ENCODE measurements around the gene LHFPL2.

LHFPL2 gene

GRCh38 chr5:78509884-78510769 lies 138.4 kb downstream of the LHFPL2 start:
- DNase-seq (peak in 2 of 3 experiments; percentile 3 to 10), ATAC-seq (replicated peaks) (peak; percentile 71)
- peak overlapping the region in 1 of 2 donors; percentile 71 for H3K27ac Mint-ChIP-seq
- H3K4me3 Mint-ChIP-seq, result peak overlapping the region; percentile 81 to 82
- H3K4me1 Mint-ChIP-seq (ENCODE audit: low read depth in 2 of 2), result peaks cover 9 to 10% of the 10 kb centered on the region in 2 donors
- H3K27me3 Mint-ChIP-seq, result peaks cover 67 to 85% of the 10 kb centered on the region in 2 donors
- no peaks in the 10 kb centered on the region for H3K9me3 Mint-ChIP-seq
- H3K36me3 Mint-ChIP-seq (ENCODE audit: insufficient read depth), result no peaks in the 10 kb centered on the region

GRCh38 chr5:78509145-78509865 lies 139.3 kb downstream of the LHFPL2 start:
- Mint-ChIP-seq H3K27ac (peak overlapping the region; percentile 33 to 71), H3K4me3 (peak overlapping the region; percentile 81 to 82)

GRCh38 chr5:78508186-78508765 lies 140.3 kb downstream of the LHFPL2 start:
- Mint-ChIP-seq H3K9me3 (no peaks in the 10 kb centered on the region), H3K36me3 (ENCODE audit: insufficient read depth) (no peaks in the 10 kb centered on the region), H3K27me3 (peaks cover 69 to 85% of the 10 kb centered on the region in 2 donors), H3K27ac (no peak overlapping the region), H3K4me3 (no peak overlapping the region), H3K4me1 (ENCODE audit: low read depth in 2 of 2) (peaks cover 9 to 10% of the 10 kb centered on the region in 2 donors)
- no peak for DNase-seq
- no peak for ATAC-seq (replicated peaks)

More at GRCh38 chr5:78509145-78509865, 139.3 kb downstream of the LHFPL2 start:
- DNase-seq (no peak), ATAC-seq (replicated peaks) (peak; percentile 34)
- no peaks in the 10 kb centered on the region for H3K36me3 Mint-ChIP-seq (ENCODE audit: insufficient read depth)
- H3K9me3 Mint-ChIP-seq, result no peaks in the 10 kb centered on the region
- peaks cover 9 to 10% of the 10 kb centered on the region in 2 donors for H3K4me1 Mint-ChIP-seq (ENCODE audit: low read depth in 2 of 2)
- peaks cover 67 to 85% of the 10 kb centered on the region in 2 donors for H3K27me3 Mint-ChIP-seq

GRCh38 chr5:78507531-78507930 lies 141.0 kb downstream of the LHFPL2 start:
- Mint-ChIP-seq H3K4me1 (ENCODE audit: low read depth in 2 of 2) (peaks cover 9 to 10% of the 10 kb centered on the region in 2 donors), H3K27me3 (peaks cover 75 to 88% of the 10 kb centered on the region in 2 donors), H3K4me3 (no peak overlapping the region), H3K9me3 (no peaks in the 10 kb centered on the region), H3K36me3 (ENCODE audit: insufficient read depth) (no peaks in the 10 kb centered on the region), H3K27ac (no peak overlapping the region)
- ATAC-seq (replicated peaks), result no peak
- no peak for DNase-seq

GRCh38 chr5:78506261-78507024 lies 142.1 kb downstream of the LHFPL2 start:
- Mint-ChIP-seq H3K36me3 (ENCODE audit: insufficient read depth) (no peaks in the 10 kb centered on the region), H3K27me3 (peaks cover 84 to 92% of the 10 kb centered on the region in 2 donors), H3K4me1 (ENCODE audit: low read depth in 2 of 2) (peaks cover 9 to 10% of the 10 kb centered on the region in 2 donors), H3K4me3 (no peak overlapping the region), H3K9me3 (no peaks in the 10 kb centered on the region), H3K27ac (no peak overlapping the region)
- no peak for DNase-seq
- no peak for ATAC-seq (replicated peaks)

GRCh38 chr5:78505860-78506259 lies 142.7 kb downstream of the LHFPL2 start:
- peaks cover 9 to 10% of the 10 kb centered on the region in 2 donors for H3K4me1 Mint-ChIP-seq (ENCODE audit: low read depth in 2 of 2)
- H3K36me3 Mint-ChIP-seq (ENCODE audit: insufficient read depth), result no peaks in the 10 kb centered on the region
- peaks cover 84 to 92% of the 10 kb centered on the region in 2 donors for H3K27me3 Mint-ChIP-seq
- no peak for ATAC-seq (replicated peaks)
- H3K4me3 Mint-ChIP-seq, result no peak overlapping the region
- no peaks in the 10 kb centered on the region for H3K9me3 Mint-ChIP-seq
- DNase-seq, result no peak
- no peak overlapping the region for H3K27ac Mint-ChIP-seq

- ATAC-seq (replicated peaks), result no peak
- Mint-ChIP-seq H3K36me3 (ENCODE audit: insufficient read depth) (no peaks in the 10 kb centered on the region), H3K4me1 (ENCODE audit: low read depth in 2 of 2) (peaks cover 9 to 10% of the 10 kb centered on the region in 2 donors), H3K27me3 (peaks cover 89 to 98% of the 10 kb centered on the region in 2 donors), H3K27ac (no peak overlapping the region), H3K9me3 (no peaks in the 10 kb centered on the region), H3K4me3 (no peak overlapping the region)
- DNase-seq, result no peak
Measured at GRCh38 chr5:78504704-78505677, 143.6 kb downstream of the LHFPL2 start.

GRCh38 chr5:78503958-78504653 lies 144.5 kb downstream of the LHFPL2 start:
- no peak for ATAC-seq (replicated peaks)
- H3K4me1 Mint-ChIP-seq (ENCODE audit: low read depth in 2 of 2), result peaks cover 3% of the 10 kb centered on the region in 2 donors
- DNase-seq, result no peak
- H3K36me3 Mint-ChIP-seq (ENCODE audit: insufficient read depth), result no peaks in the 10 kb centered on the region
- no peaks in the 10 kb centered on the region for H3K9me3 Mint-ChIP-seq
- H3K27me3 Mint-ChIP-seq, result peaks cover 89 to 98% of the 10 kb centered on the region in 2 donors
- H3K4me3 Mint-ChIP-seq, result no peak overlapping the region
- no peak overlapping the region for H3K27ac Mint-ChIP-seq

- no peak for DNase-seq
- Mint-ChIP-seq H3K9me3 (no peaks in the 10 kb centered on the region), H3K4me1 (ENCODE audit: low read depth in 2 of 2) (no peaks in the 10 kb centered on the region)
Measured at GRCh38 chr5:78501411-78502352, 146.9 kb downstream of the LHFPL2 start.

GRCh38 chr5:78500871-78501270 lies 147.7 kb downstream of the LHFPL2 start:
- ATAC-seq (replicated peaks) (no peak), DNase-seq (no peak)
- H3K4me1 Mint-ChIP-seq (ENCODE audit: low read depth in 2 of 2), result no peaks in the 10 kb centered on the region
- no peak overlapping the region for H3K4me3 Mint-ChIP-seq
- no peaks in the 10 kb centered on the region for H3K36me3 Mint-ChIP-seq (ENCODE audit: insufficient read depth)
- no peaks in the 10 kb centered on the region for H3K9me3 Mint-ChIP-seq
- H3K27ac Mint-ChIP-seq, result no peak overlapping the region
- peaks cover 84 to 92% of the 10 kb centered on the region in 2 donors for H3K27me3 Mint-ChIP-seq

More at GRCh38 chr5:78501411-78502352, 146.9 kb downstream of the LHFPL2 start:
- no peak overlapping the region for H3K4me3 Mint-ChIP-seq
- no peaks in the 10 kb centered on the region for H3K36me3 Mint-ChIP-seq (ENCODE audit: insufficient read depth)
- no peak overlapping the region for H3K27ac Mint-ChIP-seq
- peaks cover 90 to 98% of the 10 kb centered on the region in 2 donors for H3K27me3 Mint-ChIP-seq
- no peak for ATAC-seq (replicated peaks)

GRCh38 chr5:78500028-78500427 lies 148.5 kb downstream of the LHFPL2 start:
- Mint-ChIP-seq H3K27ac (no peak overlapping the region), H3K27me3 (peaks cover 80 to 83% of the 10 kb centered on the region in 2 donors), H3K4me1 (ENCODE audit: low read depth in 2 of 2) (no peaks in the 10 kb centered on the region), H3K36me3 (ENCODE audit: insufficient read depth) (no peaks in the 10 kb centered on the region), H3K4me3 (no peak overlapping the region), H3K9me3 (no peaks in the 10 kb centered on the region)
- DNase-seq, result no peak
- no peak for ATAC-seq (replicated peaks)
